Measurements from ENCODE around the gene PRKAR1B.

The PRKAR1B gene

DNA sequence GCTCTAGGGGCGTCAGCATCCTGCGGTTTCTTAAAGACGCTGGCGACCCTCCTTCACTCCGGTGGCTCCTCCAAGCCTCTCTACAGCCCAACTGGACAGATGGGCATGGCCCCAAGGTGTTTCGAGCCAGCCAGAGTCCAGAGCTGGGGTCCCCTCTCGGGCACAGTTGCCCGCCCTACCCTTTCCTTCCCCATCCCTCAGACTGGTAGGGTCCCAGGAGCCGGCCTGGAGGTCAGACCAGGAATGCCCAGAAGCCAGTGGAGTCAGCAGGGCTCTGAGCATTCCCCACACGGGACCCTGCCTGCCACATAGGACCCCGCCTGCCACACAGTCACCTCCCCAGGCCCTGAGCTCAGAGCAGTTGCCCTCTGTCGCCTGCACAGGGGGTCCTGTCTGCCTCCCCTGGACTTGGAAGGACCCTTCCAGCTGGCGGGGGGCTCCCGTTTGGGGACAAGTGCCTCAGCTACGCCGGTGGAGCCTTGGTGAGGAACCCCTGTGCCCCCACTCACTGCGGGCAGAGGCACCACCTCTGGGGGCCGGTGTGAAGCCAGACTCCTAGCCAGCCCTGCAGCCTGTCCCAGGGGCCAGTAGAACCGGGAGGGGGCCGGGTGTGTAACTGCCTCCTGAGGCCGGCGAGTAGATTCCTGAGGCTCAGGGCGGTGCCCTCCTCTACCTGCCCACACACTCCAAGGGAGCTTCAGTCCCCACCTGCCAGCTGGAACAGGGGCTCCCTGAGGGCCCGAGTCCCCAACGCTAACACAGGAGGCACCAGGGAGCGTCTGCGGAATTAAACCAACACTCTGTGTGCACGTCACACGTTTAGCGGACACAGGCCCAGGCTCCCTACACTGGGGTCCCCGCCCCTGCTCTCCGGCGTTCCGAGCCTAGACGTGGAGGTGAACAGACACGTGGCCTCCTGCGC, 188.1 kb downstream of the PRKAR1B start:
- no peak for DNase-seq (ENCODE audit: low read depth)

DNA sequence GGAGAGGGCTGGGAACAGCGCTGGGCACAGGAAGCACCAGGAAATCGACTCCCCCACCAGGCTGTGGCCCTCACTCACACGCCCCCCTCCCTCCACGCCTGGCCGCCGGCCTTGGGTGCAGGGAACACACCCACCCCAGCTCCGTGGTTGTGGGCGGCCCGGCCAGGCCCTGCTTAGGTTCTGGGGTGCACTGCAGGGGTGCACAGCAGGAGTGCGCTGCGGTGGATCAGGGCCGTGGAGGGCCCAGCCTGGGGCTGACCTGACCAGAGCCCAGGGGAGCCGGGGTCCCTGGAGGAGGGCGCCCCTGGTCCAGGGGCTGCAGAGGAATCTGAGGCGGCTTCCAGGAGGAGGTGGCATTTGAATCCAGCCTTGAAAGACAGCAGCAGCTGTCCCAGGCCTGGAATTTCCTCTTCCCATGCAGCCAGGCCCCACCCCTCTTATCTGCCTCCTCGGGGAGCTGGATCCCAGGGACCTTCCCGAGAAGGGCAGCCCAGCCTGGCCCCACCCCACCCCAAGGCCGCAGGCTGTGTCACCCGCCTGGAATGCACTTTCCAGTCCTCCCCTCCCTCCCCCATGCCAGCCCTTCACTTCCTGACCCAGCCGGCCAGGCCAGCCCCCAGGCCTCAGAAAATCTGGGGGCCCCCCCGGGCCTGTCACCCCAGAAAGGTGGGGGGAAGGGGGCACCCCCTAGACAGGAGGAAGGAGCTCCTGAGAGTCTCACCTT, 189.0 kb downstream of the PRKAR1B start:
- no peak for DNase-seq (ENCODE audit: low read depth)

DNA sequence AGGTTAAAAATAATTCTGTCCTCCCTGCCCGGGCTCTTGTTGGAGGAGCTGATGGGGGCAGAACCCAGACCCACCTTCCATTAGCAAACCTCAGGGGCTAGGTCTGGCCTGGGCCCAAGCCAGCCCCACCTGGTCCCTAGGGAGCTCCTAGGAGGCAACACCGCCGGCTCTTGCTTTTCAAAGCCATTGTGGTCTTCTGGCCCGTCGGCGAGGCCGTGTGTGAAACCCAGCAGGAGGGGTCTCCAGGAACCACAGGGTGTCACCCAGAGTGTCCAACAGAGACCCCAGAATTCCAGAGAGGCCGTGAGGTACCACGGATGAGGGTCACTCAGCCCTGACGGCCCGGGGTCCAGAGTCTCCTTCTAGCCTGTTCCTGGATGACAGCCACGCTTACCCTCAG, 190.8 kb downstream of the PRKAR1B start:
- no peak for DNase-seq (ENCODE audit: low read depth)

DNA sequence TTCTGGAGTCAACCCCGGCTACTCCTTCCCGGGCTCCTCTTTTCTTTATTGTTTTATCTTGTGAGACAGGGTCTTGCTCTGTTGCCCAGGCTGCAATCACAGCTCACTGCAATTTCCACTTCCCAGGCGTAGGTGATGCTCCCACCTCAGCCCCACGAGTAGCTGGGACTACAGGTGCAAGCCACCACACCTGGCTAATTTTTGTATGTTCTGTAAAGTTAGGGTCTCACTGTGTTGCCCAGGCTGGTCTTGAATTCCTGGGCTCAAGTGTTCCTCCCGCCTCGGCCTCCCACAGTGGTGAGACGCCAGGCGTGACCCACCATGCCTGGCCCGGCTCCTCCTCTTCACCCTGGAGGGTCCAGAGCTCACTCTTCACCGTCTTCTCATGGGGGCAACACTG, 192.1 kb downstream of the PRKAR1B start:
- no peak for DNase-seq (ENCODE audit: low read depth)

DNA sequence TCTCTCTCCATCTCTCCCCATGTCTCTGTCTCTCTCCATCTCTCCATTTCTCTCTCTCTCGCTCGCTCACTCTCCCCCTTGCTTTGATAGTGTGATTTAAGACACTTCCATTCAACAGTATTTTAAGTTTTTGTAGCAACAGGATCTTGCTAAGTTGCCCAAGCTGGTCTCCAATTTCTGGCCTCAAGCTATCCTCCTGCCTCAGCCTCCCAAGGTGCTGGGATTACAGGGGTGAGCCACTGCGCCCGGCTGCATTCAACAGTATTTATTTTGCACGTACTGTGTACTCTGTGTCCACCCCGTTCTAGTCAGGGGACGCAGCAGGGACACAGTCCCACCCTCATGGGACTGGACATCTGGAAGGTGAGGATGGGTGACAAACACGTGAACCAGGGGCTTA, 193.0 kb downstream of the PRKAR1B start:
- no peak for DNase-seq (ENCODE audit: low read depth)

DNA sequence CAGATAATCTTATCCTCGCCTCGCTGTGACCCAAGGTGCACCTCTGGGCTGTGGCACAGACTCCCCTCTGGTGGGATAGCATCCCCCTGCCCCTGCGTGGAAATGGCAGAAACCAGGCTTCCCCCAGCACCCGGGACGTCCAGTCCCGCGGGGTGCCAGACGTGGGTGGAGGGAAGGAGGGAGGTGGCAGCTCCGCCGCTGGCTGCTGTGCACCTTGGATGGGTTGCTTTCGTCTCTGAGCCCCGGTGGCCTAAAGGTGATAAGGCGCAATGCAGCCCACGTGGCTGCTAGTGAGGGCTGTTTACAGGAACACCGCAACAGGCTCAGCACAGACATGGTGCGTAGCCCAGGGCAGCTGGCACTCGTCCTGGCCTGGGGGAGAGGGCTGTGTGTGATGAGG, 193.8 kb downstream of the PRKAR1B start:
- no peak for DNase-seq (ENCODE audit: low read depth)

DNA sequence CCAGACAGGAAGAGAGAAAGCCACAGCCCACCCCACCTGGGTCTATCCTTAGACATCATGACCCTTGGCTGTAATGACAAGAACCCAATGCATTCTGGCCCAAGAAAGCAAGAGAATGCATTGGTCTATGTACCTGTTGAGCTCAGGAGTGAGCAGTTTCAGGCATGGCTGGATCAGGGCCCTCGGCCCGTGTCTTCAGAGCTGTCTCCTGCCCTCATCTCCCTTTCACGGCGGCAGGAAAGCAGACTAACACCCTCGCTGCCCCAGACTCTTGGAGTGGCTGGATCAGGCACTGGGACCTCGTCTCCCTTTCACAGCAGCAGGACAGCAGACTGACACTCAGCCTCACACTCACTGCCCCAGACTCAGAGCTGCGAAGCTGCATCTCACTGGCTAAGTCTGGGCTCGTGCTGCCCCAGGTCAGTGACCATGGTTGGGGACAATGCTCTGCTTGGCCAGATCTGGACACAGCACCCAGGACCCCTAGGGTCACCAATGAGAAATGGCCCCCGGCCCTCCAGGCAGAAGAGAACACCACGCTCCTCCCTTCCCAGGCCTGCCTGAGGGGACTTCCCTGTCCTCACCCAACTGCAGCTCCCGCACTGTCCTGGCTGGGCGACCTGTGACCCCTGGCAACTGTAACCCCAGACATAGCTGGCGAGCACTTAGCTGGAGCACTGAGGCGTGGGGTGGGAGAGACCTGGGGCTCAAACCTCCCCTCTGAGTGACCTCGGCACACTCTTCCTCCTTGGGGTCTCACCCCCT, 194.5 kb downstream of the PRKAR1B start:
- no peak for DNase-seq (ENCODE audit: low read depth)

DNA sequence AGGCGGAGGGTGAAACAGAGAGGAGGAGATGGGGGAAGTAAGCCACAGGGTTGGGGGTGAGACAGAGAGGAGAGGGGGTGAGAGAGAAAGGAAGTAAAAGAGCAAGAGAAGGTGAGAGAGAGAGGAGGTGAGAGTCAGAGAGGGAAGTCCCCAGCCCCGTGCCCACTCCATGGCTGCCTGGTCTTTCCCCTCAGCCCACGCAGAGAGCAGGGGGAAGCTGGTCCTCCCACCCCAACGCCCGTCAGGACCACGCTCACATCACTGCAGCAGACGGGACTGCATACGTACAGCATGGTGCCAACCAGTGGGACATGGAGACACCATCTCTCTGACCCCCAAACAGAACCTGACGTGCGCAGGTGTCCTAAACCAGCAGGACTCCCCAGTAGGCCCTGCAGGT, 195.3 kb downstream of the PRKAR1B start:
- DNase-seq (ENCODE audit: low read depth) = no peak

DNA sequence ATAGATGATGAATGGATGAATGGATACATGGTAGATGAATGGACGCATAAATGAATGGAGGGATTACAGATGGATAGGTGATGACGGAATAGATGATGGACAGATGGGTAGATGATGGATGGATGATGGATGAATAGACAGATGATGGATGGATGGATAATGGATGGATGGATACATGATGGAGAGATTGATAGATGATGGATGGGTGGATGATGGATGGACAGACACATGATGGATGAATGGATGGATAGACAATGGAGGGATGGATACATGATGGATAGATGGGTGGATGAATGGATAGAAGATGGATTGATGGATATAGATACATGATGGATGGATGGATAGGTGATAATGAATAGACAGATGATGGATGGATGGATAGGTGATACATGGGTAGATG, 198.6 kb downstream of the PRKAR1B start:
- DNase-seq (ENCODE audit: low read depth) = no peak

DNA sequence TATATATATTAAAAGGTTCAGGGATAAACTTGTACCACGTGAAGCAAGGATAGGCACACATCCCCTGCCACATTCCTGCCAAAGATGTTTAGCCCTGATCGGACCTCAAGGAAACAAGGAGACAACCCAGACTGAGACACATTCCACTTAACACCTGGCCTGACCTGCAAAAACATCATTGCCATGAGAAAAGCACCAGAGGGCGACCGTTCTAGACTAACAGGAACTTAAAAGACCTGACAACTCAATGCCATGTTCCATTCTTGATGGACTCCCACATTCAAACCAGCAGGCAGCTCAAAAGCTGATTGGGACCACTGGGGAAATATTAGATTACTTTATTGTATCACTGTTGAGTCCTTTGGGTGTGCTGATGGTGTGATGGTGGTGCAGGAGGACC, 199.4 kb downstream of the PRKAR1B start:
- DNase-seq (ENCODE audit: low read depth) = no peak

DNA sequence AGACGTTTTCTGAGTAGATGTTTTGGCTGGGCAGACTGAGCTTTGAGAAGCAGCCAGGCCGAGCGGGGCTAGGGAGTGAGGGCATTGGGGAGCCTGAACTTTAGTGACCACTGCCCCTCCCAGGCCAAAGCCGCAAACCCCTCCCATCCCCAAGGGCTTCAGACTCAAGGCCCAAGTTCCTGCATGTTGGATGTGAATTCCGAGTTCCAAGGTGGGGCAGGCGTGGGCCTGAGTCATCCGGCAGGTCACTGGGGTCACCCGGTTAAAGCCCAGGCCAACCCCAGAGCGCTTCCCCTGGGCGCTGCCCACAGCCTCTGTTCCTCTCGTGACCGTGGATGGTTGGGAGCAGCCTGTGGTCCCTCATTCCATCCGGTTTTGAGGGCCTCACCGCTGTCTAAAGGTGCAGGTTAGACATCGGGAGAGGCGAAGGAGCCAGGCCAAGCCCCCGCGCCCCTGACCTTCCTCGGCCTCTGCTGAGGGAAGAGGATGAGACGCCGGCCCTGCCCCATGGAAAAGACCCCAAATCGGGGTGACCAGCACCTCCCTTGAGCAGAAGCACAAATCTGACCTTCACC, 200.5 kb downstream of the PRKAR1B start:
- DNase-seq (ENCODE audit: low read depth) = no peak

DNA sequence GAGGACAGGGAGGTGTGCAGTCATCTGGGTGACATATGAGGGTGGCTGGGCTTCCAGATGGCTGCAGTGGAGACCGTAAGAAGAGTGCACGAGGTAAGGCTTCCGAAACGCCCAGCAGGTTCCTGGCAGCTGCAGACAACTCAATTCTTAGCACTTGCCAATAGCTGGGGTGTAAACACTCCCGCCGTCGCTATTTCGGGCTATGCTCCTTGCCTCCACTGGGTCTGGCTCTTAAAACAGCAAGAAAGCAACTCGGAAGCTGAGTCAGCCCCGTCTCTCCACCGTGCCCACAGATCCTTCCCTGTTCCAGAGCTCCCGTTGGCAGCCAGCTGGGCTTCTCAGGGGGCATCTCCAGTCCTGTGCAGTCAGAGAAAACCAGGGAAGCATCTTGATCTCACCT, 201.3 kb downstream of the PRKAR1B start:
- no peak for DNase-seq (ENCODE audit: low read depth)

DNA sequence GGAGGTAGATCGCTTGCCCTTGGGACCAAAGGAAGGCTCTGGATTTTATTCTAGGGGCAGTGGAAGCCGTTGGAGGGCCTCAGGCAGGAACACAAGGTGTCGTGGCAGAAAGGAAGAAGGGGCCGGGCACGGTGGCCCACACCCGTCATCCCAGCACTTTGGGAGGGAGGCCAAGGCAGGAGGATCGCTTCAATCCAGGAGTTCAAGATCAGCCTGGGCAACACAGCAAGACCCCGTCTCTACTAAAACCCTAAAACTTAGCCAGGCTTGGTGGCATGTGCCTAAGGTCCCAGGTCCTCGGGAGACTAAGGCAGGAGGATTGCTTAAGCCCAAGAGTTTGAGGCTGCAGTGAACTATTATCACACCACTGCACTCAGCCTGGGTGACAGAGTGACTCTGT, 202.3 kb downstream of the PRKAR1B start:
- no peak for DNase-seq (ENCODE audit: low read depth)

DNA sequence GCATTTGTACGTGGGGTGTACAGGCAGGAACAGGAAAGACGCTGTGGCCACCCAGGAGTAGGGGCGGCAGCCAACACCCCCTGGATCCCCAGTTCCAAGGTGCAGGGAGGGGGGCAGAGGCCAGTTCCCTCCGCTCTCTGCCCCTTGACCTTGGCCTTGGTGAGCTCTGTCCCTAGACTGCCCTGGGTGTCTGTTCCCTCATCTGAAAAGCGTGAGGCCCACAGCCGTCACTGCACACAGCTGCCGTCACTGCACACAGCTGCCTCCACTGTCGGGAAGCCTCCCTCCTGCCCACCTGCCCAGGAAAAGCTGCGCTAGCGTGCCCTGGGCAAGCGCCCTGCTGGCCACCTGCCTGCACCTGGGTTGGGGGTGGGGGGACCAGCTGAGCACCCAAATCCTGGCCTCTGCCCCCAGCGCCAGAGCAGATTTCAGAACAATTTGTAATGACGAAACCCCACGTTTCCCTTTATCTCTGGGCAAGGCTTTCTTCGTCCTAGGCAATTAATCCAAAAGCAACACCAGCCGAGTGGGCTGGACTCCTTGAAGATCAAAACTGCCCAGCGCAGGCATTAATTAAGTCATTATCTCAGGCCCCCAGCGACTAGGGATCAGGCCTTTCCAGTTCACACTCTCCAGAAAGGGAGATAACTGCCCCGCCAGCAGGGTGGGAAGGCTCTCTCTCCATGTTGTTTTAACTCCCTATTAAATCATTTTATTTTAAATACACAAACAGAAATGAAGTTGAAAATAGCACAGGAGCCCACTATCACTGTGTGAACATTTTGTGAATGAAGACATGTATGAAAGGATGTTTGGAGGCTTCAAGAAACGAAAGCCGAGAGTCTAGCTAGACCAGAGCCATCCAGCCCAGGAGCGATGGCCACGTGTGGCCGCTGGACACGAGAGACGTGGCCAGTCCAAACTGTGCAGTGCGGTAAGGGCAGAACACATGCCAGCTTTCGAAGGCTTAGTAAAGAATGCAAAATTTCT, 203.4 kb downstream of the PRKAR1B start:
- no peak for DNase-seq (ENCODE audit: low read depth)

DNA sequence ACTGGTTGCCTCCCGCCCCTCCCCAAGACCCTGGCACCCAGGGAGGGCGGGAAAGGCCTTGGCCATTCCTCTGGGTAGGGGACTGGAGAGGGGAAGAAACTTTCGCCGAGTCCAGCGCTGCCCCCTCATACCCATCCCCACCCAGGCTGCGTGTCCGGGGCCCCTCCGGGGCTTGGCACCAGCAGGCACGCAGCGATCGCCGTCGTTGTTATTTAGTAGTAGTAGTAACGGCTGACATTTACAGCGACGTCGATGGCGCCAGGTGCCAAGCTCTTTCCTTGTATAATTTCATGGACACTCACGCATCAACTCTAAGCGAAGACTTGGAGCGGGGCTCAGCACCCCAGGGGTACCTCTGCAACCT, 204.1 kb downstream of the PRKAR1B start:
- DNase-seq (ENCODE audit: low read depth) = no peak

DNA sequence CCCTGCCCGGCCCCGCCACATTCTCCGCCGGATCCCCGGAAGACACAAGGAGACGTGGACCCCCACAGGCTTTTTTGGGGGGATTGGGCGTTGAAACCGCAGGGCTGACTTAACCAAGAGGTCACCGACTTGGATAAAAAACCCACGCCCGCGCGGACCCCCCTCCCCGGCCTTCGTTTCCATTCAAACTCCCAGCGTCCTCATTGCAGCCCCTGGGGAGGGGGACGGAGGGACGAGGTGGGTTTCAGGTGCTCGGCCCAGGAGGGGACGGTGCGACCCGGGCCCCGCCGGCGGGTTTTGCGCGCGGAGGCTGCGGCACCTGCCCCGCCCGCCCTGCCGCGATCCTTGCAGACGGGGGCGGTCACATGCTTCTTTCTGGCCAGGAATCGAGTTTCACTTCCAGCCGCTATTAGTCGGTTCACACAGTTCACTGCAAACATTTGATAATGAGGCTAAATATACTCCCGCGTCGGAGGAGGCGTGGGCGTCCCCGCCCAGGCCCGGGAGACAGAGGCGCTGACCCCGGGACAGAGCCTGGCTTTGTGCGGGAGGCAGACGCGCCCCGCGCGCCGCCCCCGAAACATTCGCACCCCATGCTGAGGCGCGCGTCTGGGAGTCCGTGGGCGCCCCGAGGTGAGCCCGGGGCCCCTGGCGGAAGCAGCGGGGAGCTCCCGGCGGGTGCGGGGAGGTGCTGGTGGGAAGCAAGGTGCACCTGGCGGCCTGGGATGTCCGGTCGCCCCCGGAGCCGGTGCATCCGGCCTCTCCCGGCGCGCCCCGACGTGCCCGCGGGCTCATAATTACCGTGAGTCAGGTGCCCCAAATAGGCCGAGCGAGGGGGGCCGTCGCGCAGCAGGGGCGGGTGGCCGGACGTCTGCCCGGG, 204.8 kb downstream of the PRKAR1B start:
- DNase-seq (ENCODE audit: low read depth) = no peak

DNA sequence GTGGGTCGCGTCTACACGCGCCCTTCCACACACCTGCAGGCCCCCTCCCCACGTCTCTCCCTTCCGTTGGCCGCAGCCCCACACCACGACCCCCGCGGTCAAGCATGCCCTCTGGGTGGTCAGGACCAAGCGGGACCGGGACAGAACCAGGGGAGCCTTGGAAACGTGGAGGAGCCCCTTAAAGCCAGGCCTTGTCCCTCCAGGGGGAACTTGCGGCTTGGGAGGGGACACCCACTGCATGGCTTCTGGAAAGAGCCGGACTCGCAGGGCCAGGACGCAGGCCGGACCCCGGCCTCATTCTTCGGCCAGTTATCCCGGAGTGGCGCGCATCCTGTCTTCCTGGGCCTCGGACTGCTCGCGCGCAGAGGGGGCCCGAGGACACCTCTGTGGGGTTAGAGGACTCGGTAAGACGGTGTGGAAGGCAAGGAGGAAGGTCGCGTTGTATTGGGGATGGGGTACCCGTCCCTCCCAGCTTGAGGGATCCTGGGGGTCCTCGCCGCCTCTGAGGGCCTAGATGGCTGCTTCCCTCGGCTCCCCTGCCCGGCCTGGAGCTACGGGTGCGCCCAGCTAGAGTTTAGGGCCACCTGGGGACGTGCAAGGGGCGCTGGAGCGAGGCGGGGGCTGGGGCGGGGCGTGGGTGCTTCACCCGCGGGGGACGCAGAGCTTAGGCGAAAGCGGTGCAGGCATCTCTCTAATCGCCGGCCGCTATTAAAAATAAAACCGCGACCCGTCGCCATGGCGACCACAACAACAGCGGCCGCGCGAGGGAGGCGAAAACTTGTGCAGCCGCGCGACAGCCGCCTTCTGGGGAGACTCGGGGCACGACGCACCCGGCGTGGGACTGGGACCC, 205.6 kb downstream of the PRKAR1B start:
- no peak for DNase-seq (ENCODE audit: low read depth)

DNA sequence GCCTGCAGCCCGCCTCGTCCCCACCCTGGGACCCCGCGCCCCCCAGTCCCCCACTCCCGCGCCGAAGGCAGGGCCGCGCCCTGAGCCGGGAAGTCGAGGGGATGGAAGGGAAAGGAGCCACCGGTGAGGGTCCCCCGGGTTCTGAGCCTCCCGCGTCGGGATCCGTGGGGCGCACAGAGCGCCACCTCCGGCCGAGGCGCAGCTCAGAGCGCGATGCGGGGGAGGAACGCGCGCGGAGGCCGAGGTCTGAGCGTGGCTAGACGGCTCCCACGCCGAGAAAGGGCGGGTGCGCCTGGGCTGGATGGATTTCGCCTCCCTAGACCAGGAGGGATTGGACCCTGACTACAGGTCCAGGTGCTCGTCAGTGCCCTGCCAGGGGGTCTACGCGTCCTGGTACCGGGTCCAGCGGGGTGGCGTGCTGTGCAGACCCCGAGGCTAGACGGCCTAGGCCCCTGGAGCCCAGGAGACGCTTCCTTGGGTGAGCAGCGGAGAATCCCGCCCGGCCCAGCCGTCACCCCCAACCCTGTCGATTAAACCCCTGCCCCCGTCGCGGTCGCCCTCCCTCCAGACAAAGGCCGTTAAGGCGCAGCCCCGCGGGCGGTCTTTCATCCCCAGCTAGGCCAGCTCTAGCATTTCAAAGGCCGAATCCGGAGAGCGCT, 206.4 kb downstream of the PRKAR1B start:
- no peak for DNase-seq (ENCODE audit: low read depth)
